NCI-H1694 (cell line): ENCODE results near the gene TPO.
A peak's percentile ranks its signal among the peaks of the same experiment; 100 is the strongest.

Experiments
- DNase-seq: peaks from one replicate; lab custom pipeline; 2025; lab: John Stamatoyannopoulos, UW

The TPO gene

DNA sequence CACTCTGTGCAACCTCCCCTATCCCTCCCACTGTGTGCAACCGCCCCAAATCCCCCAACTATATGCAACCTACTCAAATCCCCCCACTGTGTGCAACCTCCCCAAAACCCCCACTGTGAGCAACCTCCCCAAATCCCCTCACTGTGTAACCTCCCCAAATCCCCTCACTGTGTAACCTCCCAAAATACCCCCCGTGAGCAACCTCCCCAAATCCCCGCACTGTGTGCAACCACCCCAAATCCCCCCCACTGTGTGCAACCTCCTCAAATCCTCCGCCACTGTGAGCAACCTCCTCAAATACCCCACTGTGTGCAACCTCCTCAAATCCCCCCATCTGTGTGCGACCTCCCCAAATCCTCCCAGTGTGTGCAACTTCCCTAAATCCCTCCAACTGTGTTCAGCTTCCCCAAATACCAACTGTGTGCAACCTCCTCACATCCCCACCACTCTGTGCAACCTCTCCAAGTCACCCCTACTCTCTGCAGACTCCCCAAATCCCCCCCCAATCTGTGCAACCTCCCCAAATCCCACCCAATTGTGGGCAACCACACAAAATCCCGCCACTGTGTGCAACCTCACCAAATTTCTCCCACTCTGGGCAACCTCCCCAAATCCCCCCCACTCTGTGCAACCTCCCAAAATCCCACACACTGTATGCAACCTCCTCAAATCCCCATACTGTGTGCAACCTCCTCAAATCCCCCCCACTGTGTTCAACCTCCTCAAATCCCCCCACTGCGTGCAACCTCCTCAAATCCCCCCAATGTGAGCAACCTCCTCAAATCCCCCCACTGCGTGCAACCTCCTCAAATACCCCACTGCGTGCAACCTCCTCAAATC, 114.1 kb downstream of the TPO start:
- DNase-seq, result no peak

DNA sequence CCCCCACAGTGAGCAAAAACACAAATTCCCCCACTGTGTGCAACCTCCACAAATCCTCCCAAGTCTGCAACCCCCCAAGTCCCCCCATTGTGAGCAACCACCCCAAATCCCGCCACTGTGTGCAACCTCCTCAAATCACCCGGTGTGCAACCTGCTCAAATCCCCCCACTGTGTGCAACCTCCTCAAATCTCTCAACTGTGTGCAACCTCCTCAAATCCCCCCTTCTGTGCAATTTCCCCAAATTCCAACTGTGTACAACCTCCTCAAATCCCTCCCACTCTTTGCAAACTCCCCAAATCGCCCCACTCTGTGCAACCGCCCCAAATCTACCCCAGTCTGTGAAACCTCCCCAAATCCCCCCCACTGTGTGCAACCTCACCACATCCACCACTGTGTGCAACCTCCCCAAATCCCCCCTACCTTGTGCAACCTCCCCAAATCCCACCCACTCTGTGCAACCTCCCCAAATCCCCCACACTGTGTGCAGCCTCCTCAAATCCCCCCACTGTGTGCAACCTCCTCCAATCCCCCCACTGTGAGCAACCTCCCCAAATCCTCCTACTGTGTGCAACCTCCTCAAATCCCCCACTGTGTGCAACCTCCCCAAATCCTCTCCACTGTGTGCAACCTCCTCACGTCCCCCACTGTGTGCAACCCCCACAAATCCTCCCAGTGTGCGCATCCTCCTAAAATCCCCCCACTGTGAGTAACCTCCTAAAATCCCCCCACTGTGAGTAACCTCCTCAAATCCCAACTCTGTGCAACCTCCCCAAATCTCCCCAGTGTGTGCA, 115.2 kb downstream of the TPO start:
- DNase-seq, result no peak

DNA sequence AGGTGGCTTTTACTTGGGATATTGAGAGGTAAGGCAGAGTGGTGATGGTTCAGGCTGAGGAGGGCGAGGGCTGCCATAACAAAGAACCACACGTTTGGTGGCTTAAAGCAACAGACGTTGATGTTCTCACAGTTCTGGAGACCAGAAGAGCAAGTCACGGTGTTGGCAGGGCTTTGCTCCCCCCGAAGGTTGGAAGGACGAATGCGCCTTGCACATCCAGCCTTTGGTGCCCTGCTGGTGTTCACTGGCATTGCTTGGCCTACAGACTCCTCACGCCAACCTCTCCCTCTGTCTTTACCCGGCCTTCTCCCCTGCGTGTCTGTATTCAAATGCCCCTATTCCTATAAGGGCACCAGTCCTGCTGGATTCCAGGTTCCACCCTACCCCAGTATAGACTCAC, 125.4 kb downstream of the TPO start:
- DNase-seq, result no peak

DNA sequence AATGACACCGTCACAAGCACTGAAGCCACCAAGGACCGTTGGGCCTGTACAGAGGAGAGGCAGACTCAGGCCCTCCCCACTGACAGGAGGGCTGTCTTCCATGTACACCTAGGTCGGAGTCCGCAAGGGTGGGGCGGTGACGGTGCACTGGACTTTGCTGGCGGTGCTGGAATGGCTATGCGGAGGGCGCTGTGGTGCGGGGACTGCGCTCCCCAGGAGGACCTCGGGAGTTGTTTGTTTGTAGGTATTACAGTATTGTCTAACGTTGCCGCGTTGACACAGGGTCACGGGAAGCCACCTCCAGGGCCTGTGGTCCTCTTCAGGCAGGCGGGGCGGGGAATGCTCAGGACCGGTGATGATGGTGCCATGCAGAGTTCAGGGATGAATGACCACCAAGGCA, 126.2 kb downstream of the TPO start:
- DNase-seq, result no peak

DNA sequence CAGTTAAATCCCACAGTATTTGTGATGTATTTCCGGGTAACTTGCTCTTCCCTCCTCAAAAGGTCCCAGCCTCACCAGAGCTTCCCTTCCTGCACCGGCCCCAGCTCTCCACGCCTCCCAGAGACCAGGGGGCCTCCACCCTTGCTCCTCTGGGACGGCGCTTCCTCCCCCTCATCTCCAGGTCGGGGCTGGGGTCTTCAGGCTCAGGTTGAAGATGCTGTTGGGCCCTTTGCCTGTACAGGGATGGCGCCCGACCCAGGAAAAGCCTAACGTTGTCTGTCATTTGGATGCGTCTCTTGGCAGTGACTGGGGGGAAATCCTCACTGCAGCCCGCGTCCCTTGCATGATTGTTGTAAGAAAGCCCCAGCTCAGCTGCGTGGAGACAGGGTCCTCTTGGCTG, 126.7 kb downstream of the TPO start:
- no peak for DNase-seq

DNA sequence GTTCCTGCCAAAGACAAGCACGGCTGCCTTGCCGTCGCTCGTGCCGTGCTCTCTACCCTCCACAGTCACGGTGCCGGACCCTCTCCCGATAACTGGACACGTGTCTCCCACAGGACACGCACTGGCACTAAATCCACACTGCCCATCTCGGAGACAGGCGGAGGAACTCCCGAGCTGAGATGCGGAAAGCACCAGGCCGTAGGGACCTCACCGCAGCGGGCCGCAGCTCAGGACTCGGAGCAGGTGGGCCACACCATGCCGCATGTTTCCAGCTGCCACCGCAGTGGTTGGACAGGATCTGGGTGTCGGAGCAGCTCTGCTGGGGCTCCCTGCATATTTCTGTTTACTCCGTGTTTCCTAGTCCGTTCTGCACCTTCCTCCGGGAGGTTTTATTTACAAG, 127.2 kb downstream of the TPO start:
- no peak for DNase-seq

DNA sequence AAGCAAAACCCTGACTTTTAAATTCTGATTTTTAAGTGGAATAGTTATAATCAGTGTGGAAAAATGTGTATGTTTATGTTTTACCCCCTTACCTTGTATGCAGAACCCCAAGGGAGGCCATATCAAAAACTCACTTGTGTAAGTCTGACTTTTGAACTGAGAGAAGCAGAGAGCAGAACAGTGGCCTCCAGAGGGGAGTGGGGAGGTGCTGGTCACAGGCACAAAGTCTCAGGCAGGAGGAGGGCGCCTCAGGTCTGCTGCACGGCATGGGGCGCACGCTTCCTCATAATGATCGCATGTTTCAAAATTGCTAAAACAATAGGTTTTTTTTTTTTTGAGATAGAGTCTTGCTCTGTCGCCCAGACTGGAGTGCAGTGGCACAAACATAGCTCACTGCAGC, 127.8 kb downstream of the TPO start:
- no peak for DNase-seq

DNA sequence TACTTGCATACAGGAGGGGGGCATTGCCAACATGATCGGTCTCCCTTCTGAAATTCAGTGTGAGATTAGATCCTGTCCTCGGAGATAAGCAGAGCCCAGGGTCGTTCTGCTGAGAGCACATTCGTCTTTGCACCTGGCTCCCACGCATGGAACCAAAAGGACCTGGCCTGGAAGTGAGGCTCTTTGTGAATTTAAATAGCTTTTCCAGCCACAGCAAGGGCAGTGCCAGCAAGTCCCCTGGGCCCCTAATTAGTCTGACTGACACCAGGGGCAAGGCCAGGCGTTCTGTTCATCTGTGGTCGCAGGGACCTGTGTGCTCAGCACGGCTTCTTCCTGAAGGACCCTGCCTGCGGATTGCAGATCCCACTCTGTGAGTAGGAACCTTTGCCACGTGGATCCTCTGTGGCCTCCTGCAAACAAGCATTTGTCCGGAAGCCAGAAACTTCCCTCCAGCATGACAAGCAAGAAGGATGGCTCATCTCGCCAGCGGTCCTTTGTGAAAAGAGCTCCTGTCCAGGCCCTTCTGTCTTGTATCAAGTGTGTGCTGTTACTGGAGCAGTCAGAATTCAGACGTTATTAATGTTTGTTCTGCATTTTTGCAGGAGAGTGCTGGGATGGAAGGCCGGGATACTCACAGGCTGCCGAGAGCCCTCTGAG, 128.7 kb downstream of the TPO start:
- no peak for DNase-seq

DNA sequence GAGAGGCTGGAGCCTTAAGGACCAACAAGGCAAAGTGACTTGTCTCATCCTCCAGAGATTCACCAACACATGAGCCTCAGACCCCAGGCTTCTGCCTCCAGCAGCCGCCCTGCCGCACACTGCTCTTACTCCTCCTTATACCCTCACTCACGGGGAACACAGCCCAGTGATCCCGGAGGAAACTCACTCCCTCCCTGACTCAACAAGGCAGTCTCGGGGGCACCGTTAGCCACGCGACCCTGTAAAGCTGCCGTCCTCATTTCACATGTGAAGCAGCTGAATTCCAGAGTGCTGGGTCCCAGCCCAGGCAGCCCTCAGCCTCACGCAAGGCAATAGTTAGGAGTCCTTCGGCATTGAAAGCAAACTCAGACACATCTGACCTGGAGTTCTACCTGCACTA, 129.7 kb downstream of the TPO start:
- no peak for DNase-seq

DNA sequence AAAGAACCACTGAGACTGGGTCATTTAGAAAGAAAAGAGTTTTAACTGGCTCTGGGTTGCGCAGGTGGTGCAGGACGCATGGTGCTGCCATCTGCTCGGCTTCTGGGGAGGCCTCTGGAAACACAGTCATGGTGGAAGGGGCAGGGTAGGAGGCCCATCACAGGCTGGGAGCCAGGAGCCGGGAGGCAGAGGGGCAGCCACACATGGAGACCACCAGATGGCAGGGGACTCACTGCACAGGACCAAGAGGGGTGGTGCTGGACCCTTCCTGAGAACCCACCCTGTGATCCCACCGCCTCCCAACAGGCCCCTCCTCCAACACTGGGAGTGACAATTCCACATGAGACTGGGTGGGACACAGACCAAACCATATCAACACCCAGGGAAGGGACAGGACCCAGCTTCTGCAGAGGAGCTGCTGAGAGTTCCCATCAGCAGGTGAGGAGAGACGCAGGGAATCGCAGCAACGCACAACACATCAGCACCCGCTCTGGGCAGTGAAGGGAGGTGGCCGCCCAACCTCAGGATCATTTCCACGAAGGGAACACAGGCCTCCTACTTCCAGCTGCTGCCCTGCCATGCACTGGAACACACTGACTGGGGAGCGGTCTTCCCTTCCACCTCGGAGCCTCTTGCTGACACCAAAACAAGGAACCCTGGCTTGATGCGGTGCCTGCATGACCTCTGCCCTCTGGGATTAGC, 130.7 kb downstream of the TPO start:
- no peak for DNase-seq

DNA sequence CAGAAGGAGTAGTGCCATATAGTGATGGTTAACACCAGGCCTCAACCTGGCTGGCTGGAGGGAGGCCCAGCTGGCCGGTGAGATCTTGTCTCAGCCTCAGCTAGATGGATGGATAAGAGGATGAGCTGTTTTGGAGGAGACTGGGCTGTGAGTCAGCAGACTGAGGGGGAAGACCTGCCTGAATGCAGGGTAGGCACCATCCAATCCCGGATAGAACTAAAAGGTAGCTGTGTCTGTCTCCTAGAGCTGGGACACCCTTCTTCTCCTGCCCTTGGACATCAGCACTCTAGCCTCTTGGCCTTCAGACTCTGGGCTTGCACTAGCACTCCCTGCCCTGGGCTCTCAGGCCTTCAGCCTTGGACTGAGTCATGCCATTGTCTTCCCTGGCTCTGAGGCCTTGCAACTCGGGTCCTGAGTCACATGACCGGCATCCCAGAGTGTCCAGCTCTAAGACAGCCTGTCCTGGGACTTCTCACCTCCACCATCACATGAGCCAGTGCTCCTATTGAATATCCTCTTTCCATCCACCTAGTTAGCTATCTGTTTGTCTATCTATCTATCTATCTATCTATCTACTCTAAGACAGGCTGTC, 131.3 kb downstream of the TPO start:
- no peak for DNase-seq

DNA sequence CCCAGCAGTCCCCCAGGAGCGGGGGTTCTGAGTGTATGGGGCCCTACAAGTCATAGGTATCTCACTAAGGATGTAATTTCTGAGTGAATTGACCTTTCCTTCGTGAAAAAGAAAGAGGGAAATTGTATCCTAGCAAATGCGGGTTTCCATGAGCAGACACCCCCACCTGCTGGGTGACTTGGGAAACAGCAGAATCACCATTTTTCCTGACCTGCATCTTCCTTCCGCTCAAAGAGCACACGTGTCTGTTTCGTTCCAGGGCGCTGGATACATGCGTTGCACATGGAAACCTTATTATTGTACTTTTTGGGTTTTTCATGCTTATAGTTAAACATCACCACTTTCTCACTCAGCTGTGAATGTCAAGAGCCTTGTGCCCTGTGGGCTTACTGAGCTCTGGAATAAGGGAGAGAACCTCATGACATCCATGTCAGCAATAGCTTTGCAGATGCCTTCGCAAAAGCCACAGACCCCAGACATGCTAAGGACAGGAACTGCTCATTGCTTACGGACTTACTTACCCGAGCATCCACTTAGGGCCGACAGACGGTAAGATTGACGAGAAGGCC, 132.8 kb downstream of the TPO start:
- peak; percentile 58 for DNase-seq

DNA sequence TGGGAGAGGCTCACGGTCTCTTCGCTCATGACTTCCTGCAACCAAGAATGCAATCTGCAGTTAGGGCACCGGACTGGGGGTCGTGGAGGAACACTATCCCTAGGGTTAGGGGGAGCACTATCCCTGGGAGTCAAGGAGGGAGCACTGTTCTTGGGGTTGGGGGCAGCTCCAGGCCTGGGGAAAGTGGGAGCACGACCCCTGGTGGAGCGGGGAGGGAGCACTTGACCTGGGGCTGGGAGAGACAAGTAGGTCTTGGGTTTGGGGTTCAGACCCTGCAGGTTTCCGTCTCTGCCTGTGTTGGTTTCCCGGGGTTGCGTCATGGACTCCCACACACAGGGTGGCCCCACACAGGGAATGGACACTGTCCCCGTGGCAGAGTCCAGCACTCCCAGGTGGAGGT, 133.6 kb downstream of the TPO start:
- no peak for DNase-seq

DNA sequence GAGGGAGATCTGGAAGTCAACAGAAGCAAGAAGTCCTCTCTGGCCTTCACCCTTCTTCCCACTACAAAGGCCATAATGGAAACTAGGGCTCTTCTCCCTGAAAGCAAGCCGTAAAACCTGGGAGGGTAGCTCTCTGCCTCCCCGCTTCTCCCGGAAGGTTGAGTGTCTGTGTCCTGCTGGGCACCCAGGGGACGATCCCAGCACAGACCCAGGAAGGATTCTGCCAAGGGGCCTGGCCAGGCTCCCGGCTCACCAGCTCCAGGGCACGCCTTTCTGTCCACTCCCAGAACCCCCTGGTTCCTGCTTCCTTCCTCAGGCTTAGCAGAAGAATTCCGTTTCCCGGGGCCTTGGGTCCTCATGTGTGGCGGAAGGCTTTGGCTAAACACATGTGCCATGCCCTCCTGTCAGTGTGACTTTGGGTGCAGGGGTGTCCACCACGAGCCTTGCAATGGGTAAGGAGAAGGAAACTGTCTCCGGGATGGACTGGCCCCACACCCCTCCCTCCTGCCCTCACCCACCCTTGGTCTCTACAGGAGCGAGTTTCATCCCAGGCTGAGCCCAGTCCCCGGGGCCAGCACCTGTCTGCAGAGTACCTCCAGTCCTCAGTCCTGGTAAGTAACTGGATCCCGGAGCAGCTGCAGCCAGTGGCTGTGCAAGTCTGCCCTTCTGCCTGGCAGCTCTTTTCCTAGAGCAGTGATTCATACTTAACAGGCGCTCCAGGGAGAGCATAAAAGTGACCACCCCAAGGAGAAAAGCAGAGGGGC, 135.8 kb downstream of the TPO start:
- DNase-seq, result no peak

DNA sequence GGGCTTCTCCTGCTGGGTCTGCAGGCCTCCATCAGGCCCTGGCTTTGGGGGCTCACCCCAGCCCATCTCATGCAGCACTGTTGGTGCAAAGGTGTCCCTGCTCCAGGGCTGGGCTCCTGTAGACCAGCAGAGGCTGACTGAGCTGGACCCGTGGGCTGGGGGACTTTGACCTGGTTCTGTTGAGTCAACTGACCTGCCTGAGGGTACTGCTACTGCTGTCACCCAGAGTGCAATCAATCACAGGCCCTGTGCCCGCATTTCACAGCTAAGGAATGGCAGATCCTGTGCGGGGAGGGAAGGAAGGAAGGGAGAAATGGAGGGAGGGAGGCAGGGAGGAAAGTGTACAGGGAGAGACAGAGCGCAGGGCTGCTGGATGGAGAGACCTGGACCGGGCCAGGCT, 136.8 kb downstream of the TPO start:
- no peak for DNase-seq

DNA sequence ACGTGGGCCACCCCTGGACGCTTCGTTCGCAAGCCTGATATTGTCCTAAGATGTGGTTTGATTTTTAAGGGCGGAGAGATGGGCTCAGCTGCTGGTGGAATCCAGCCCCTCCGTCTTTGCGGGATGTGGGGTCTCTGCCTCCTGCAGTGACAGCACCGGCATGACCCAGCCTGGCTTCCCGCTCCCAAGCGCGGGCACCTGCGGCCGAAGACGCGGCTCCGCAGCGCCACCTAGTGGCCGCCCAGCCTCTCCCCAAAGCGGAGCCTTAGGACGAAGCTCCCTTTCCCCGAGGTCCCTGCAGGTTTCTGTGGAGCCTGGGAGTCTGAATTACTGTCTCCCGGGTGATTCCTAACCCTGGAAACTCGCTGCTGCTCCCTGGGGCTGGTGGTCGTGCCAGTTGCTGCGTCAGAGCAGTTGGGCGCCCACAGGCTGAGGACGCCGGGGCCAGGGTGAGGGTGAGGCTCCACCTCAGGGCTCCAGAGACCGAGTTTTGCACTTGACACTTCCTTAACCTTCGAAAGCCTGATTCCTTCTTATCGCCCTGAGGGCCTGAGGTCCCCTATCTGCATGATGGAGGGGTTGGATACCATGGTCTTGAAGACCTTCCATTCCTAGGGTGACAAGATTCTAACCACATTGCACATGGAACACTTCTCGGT, 137.5 kb downstream of the TPO start:
- peak; percentile 19 for DNase-seq

DNA sequence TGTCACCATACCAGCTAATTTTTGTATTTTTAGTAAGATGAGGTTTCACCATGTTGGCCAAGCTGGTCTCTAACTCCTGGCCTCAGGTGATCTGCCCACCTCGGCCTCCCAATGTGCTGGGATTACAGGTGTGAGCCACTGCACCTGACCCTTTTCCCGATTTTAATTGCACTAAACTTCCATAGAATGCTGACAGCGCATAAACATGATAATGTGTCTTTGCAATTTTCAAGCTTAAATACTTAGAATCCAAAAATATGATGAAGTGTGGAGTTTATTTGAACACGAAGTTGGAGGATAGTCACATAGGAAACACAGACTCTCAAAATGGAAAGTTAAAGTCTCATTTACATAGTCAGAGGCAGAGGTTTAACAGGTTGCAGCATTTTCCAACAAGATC, 138.6 kb downstream of the TPO start:
- no peak for DNase-seq

DNA sequence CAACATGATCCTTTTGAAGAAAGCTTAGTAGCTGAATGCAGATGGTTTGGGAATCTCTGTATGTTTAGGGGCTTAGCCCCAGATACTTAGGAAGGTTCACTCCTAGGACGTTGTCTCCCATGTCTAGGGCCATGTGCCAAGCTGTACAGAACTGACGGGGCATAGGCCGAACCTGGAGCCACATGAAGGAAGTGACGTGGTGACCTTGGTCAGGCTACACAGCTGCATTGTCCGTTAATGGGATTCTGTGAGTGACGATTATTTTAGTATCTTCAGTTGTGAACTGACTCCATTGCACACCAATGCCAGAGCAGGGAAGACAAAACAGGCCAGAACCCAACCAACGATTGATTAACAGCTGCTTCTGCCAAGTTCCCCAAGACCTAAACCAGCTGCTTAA, 139.3 kb downstream of the TPO start:
- DNase-seq, result no peak

DNA sequence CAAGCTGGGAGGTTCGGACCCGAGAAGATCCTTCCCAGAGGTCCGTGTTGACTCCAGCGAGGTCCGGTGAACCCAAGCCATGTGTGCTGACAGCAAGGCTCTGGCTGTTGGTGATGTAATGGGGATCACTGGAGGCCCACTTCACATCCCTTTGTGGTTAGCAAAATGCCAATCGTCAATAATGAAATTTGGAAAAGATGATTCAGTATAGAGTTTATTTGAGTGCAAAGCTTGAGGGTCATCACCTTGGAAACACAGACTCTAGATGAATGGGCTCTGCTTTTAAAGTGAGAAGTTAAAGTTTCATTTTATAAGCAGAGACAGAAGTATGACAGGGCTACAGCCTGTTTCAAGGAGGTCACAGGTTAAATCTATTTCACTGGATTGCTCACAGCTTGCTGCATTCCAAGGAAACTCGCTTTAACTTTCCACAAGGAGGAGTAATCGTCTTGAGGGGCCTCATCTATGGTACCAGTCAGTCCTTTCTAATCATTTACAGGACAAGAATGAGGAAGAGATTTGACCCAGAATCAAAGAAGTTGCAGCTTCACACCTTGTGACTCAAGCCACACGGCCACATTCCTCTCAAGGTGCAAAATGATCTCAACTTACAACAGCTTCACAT, 140.5 kb downstream of the TPO start:
- no peak for DNase-seq

DNA sequence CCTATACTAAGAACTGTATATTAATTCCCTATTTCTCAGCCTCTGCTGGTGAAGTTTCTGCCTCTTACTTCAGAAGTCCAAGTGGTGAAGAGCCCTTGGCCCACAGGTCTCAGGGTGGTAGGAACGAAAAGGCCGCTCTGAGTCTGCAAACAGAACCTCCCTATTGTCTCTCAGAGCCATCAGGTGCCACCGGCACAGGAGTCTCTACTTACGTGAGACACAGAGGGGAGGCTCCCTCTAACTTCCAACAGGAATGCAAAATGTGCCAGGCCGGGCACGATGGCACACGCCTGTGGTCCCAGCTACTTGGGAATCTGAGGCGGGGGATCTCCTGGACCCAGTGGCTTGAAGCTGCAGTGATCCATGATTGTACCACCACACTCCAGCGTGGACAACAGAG, 143.0 kb downstream of the TPO start:
- no peak for DNase-seq
